ENCODE data around the gene EZR. TPM values are rescaled to one million over a fixed set of nuclear protein-coding genes. Genes with fewer than 3 reads are reported as not detected.

The EZR gene
- total and polyA plus RNA-seq, 10 of the 15 experiments (the other 5 are each of a cell fraction or from before 2014, with no cell fraction given): 79.1 to 282 (median 161) TPM

DNA sequence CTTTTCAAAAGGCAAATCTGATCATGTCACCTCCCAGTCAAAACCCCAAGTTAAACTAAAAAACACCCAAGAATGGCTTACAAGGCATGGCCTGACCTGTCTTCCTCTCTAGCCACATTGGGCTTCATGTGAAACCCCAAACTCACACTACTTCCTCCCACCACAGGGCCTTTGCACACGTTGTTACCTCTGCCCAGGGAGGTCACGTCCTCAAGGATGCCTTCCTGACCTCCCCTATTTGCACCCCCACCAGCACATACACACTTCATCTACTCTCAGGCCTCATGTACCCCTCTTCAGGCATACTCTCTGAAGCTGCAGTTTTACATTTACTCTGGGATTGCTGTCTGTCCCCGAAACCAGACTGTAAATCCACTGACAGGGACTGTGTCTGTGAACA lies 6.1 kb downstream of the EZR start:
- no peak for FAIRE-seq
- Histone ChIP-seq H3K9me3 (replicated peaks; ENCODE audit: control insufficient read depth, insufficient read depth, low read length) (no peaks in the 10 kb centered on the region), H3K4me1 (ENCODE audit: control insufficient read depth, insufficient read depth, low read length) (peaks cover 60% of the 10 kb centered on the region), H4K20me1 (ENCODE audit: control insufficient read depth, insufficient read depth) (peaks cover 4% of the 10 kb centered on the region; the same call in 1 of the 2 replicates), H3K4me3 (peak overlapping the region; percentile 82), H3K9ac (ENCODE audit: control insufficient read depth, insufficient read depth, low read length) (no peak overlapping the region; the same call in 1 of the 2 replicates), H3K79me2 (ENCODE audit: control insufficient read depth, insufficient read depth, low read length) (peaks cover 100% of the 10 kb centered on the region), H3K4me2 (ENCODE audit: control insufficient read depth, insufficient read depth) (peak overlapping the region; percentile 98), H2AFZ (ENCODE audit: control insufficient read depth, low read depth, low read length) (no peak overlapping the region), H3K27ac (ENCODE audit: control insufficient read depth, insufficient read depth) (peak overlapping the region; percentile 75), H3K36me3 (ENCODE audit: control insufficient read depth in 2 of 2, insufficient read depth in 2 of 2, low read length in 1 of 2) (peaks cover 4 to 17% of the 10 kb centered on the region in 2 experiments), H3K27me3 (replicated peaks in 1 of 2; ENCODE audit: control insufficient read depth in 2 of 2, insufficient read depth in 2 of 2, low read length in 1 of 2) (no peaks in the 10 kb centered on the region)
- CTCF ChIA-PET: interaction anchor here (0.9 to 5.2 kb wide), 11 partner anchors 17 to 164 kb away, joined by 3 to 97 read pairs (median 5); partner anchors contain the start of gene SYTL3
- in situ Hi-C loops (cut with MboI): no loop called here
- peak; percentile 31 for ATAC-seq
- SMC1A ChIA-PET (ENCODE audit: uncharacterized antibody, unreplicated experiment): interaction anchor here (1.0 to 5.2 kb wide), 12 partner anchors 11 to 294 kb away, joined by 3 to 68 read pairs (median 12); no protein-coding TSS in a partner anchor
- intact Hi-C loops (cut with micrococcal nuclease; ENCODE audit: unreplicated experiment): loop anchor here (5.0 to 10.0 kb wide), 3 partner anchors 96 to 338 kb away; no protein-coding TSS in a partner anchor
- 18% methylated on average over 3 of the region's 3 CpGs for WGBS (ENCODE audit: insufficient coverage, insufficient replicate concordance, low lambda C conversion rate, missing lambda C conversion rate)
- DNase-seq (ENCODE audit: low read depth, low spot score): no peak
- RAD21 ChIA-PET (ENCODE audit: unreplicated experiment): interaction anchor here (0.6 to 5.2 kb wide), 7 partner anchors 9 to 158 kb away, joined by 3 to 65 read pairs (median 10); no protein-coding TSS in a partner anchor
- BruUV-seq (replicated peaks): no TSS peak
- POLR2A ChIA-PET: interaction anchor here (1.0 to 3.8 kb wide), 7 partner anchors 9 to 106 kb away, joined by 3 to 27 read pairs (median 5); no protein-coding TSS in a partner anchor
- TF ChIP-seq SREBF1 (IDR thresholded peaks at IDR 0.05; ENCODE audit: low read length): no peak
- no peak for TF ChIP-seq JUND (IDR thresholded peaks at IDR 0.05; ENCODE audit: low read depth, low read length)
- no peak for TF ChIP-seq PKNOX1 (IDR thresholded peaks at IDR 0.05)
- TF ChIP-seq CTCF (IDR thresholded peaks at IDR 0.05 in 2 of 3, conservative IDR thresholded peaks at IDR 0.05 in 1 of 3; ENCODE audit: control insufficient read depth in 2 of 3, extremely low read depth in 1 of 3, insufficient read depth in 1 of 3, low read depth in 3 of 3, low read length in 3 of 3): no peak
- no peak for TF ChIP-seq IRF3 (IDR thresholded peaks at IDR 0.05)
- no peak for TF ChIP-seq CBFB (IDR thresholded peaks at IDR 0.05; ENCODE audit: low read depth)
- peak; percentile 74 for TF ChIP-seq RUNX3 (IDR thresholded peaks at IDR 0.05; ENCODE audit: low read length)
- no peak for TF ChIP-seq RFX5 (IDR thresholded peaks at IDR 0.05; ENCODE audit: low read depth, low read length)
- TF ChIP-seq REST (IDR thresholded peaks at IDR 0.05; ENCODE audit: low read depth, low read length): no peak
- TF ChIP-seq FOS (IDR thresholded peaks at IDR 0.05; ENCODE audit: borderline replicate concordance, extremely low read depth, insufficient read length): no peak
- TF ChIP-seq ZNF687 (IDR thresholded peaks at IDR 0.05): peak; percentile 59; the same call in 1 of the 2 replicates
